T-cell (primary cell): ENCODE measurements around the gene GPR42. TPM values are rescaled to one million over a fixed set of nuclear protein-coding genes. Genes with fewer than 3 reads are reported as not detected.

ENCODE experiments used
- ATAC-seq, 4 experiments: fragments of 200-7000 bp in 3 of 4; fragments of 150-1000 bp in 1 of 4; cut with Tn5 transposase; replicated peaks in 1 of 4; 1 replicate in 3 of 4; 2 replicates in 1 of 4; pipeline ENCODE4 v1.10.0; 2021; ENCODE audit warnings: moderate library complexity in 3 of 4, mild to moderate bottlenecking in 2 of 4, moderate number of reproducible peaks in 1 of 4
- CTCF ChIA-PET, 2 donors: fragments of 300-600 bp; sonication (Branson Sonifier 250); formaldehyde crosslinking; loops; one replicate each; lab custom pipeline; 2022; ENCODE audit warnings: antibody characterized with exemption in 2 of 2; lab: Charles Lee
- POLR2A ChIA-PET, 2 donors: fragments of 300-600 bp; sonication (Branson Sonifier 250); formaldehyde crosslinking; loops; one replicate each; lab custom pipeline; 2022; ENCODE audit warnings: antibody characterized with exemption in 2 of 2; lab: Charles Lee
- DNase-seq, 35 experiments: peaks; one replicate each; pipeline versions ENCODE4 v3.0.0 to v3.0.0-alpha.2; 2013 to 2023
- H3K27ac ChIP-seq: one replicate; pipeline ENCODE4 v1.5.1; 2013; ENCODE audit warnings: low read length
- H3K27me3 ChIP-seq, 2 experiments: replicated peaks in 1 of 2; 1 replicate in 1 of 2; 2 replicates in 1 of 2; pipeline versions ENCODE4 v1.6.1 to v1.7.0; 2013; ENCODE audit warnings: low read length in 1 of 2, mixed read lengths in 1 of 2; ENCODE audit not compliant: control insufficient read depth in 2 of 2, insufficient read depth in 2 of 2; ENCODE audit errors: extremely low read depth in 1 of 2
- H3K36me3 ChIP-seq, 2 donors: 1 replicate in 1 of 2; 2 replicates in 1 of 2; pipeline versions ENCODE4 v1.6.1 to v1.7.0; 2013; ENCODE audit warnings: low read length in 1 of 2; ENCODE audit not compliant: control insufficient read depth in 2 of 2, insufficient read depth in 1 of 2; ENCODE audit errors: extremely low read depth in 1 of 2
- H3K4me1 ChIP-seq, 2 experiments: 1 replicate in 1 of 2; 2 replicates in 1 of 2; pipeline versions ENCODE4 v1.6.1 to v1.7.0; 2013; ENCODE audit warnings: low read length in 2 of 2, mixed read lengths in 1 of 2; ENCODE audit not compliant: insufficient read depth in 2 of 2, control insufficient read depth in 1 of 2; ENCODE audit errors: extremely low read depth in 1 of 2
- H3K4me3 ChIP-seq, 2 donors: 1 replicate in 1 of 2; 2 replicates in 1 of 2; pipeline versions ENCODE4 v1.5.1 to v1.7.0; 2013; ENCODE audit warnings: mild to moderate bottlenecking in 2 of 2, low read length in 1 of 2, moderate library complexity in 1 of 2; ENCODE audit not compliant: control insufficient read depth in 1 of 2; ENCODE audit errors: extremely low read depth in 1 of 2
- H3K9me3 ChIP-seq: 2 replicates; pipeline ENCODE4 v1.7.0; 2013
- H3K27ac Mint-ChIP-seq, 2 donors: one replicate each; pipeline ENCODE4 v1.8.0; 2020 to 2021; ENCODE audit warnings: mild to moderate bottlenecking in 2 of 2, mixed read lengths in 2 of 2
- H3K27me3 Mint-ChIP-seq, 2 donors: one replicate each; pipeline ENCODE4 v1.8.0; 2021 to 2022; ENCODE audit warnings: mixed read lengths in 2 of 2
- H3K36me3 Mint-ChIP-seq: one replicate; pipeline ENCODE4 v1.8.0; 2021; ENCODE audit warnings: mixed read lengths
- H3K4me1 Mint-ChIP-seq, 3 donors: one replicate each; pipeline ENCODE4 v1.8.0; 2020 to 2022; ENCODE audit warnings: mixed read lengths in 3 of 3, mild to moderate bottlenecking in 1 of 3
- H3K4me3 Mint-ChIP-seq, 3 donors: one replicate each; pipeline ENCODE4 v1.8.0; 2020 to 2022; ENCODE audit warnings: mild to moderate bottlenecking in 3 of 3, mixed read lengths in 3 of 3, moderate library complexity in 3 of 3
- H3K9me3 Mint-ChIP-seq, 3 donors: one replicate each; pipeline ENCODE4 v1.8.0; 2020 to 2022; ENCODE audit warnings: mixed read lengths in 3 of 3
- WGBS: methylation state at CpG from one replicate; pipeline ENCODE4 v1.1.5; 2013; ENCODE audit warnings: missing lambda C conversion rate; ENCODE audit not compliant: insufficient coverage; 5-methylcytosine and 5-hydroxymethylcytosine counted together
- total RNA-seq, 35 experiments: library from RNA in 6 of 35; stranded (reverse) in 6 of 35; fragments of 120-200 nt in 1 of 35; gene quantifications; one replicate each; pipeline versions ENCODE4 v1.2.1 to v1.2.4 and lab custom pipeline; 2013 to 2026

GPR42 gene
- total RNA-seq, 5 donors from 2014 or later (not counting 1 experiment from before 2014, with no cell fraction given): not detected

DNA sequence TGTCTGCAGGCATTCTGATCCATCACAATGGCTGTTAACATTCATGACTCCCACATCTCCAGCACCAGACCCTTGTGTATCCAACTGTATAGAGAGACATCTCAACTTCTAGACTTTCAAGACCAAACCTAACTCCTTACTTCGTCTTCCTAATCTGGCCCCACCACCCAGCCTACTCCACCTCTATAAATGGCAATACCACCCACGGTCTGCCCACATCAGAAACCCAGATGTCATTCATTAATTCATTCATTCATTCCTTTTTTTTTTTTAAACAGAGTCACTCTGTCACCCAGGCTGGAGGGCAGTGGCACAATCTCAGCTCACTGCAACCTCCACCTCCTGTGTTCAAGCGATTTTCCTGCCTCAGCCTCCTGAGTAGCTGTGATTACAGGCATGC is 10.4 kb downstream of the GPR42 start:
- CTCF ChIA-PET: no interaction called here
- Mint-ChIP-seq H3K4me3 (no peak overlapping the region), H3K36me3 (peaks cover under 1% of the 10 kb centered on the region), H3K4me1 (peaks cover 0 to 5% (median 0%) of the 10 kb centered on the region in 3 donors), H3K27ac (no peak overlapping the region), H3K27me3 (peaks cover 5 to 12% of the 10 kb centered on the region in 2 donors), H3K9me3 (peaks cover under 1 to 10% (median 1%) of the 10 kb centered on the region in 3 donors)
- no peak overlapping the region for H3K27ac ChIP-seq
- H3K4me3 ChIP-seq: no peak overlapping the region
- POLR2A ChIA-PET: no interaction called here
- DNase-seq (no peak), ATAC-seq (no peak)
- H3K4me1 ChIP-seq: no peaks in the 10 kb centered on the region
- no peaks in the 10 kb centered on the region for H3K9me3 ChIP-seq
- no peaks in the 10 kb centered on the region for H3K36me3 ChIP-seq
- H3K27me3 ChIP-seq: peaks cover 0 to 2% of the 10 kb centered on the region in 2 experiments
- WGBS: 71% methylated on average over 3 of the region's 3 CpGs

DNA sequence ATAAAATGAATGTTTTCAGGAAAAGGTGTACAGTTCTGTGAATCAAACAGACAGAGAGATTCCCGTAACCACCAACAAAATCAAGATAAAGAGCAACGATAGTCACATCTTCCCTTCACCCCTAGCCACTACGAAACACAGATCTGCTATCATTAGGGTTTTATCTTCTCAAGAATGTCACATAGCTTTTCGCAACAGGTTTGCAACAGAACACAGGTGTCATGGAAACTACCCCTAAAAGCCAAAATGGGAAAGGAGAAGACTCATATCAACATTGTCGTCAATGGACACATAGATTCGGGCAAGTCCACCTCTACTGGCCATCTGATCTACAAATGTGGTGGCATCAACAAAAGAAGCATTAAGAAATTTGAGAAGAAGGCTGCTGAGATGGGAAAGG is 11.1 kb downstream of the GPR42 start:
- WGBS: 71% methylated on average over 1 of the region's 6 CpGs
- Histone ChIP-seq H3K36me3 (no peaks in the 10 kb centered on the region), H3K9me3 (no peaks in the 10 kb centered on the region), H3K4me3 (no peak overlapping the region), H3K27me3 (peaks cover 0 to 2% of the 10 kb centered on the region in 2 experiments), H3K4me1 (no peaks in the 10 kb centered on the region), H3K27ac (no peak overlapping the region)
- DNase-seq: no peak
- peaks cover 3 to 16% (median 5%) of the 10 kb centered on the region in 3 donors for H3K9me3 Mint-ChIP-seq
- no peak overlapping the region for H3K4me3 Mint-ChIP-seq
- H3K4me1 Mint-ChIP-seq: peaks cover 0 to 3% (median 0%) of the 10 kb centered on the region in 3 donors
- peaks cover 5 to 12% of the 10 kb centered on the region in 2 donors for H3K27me3 Mint-ChIP-seq
- ChIA-PET CTCF (interaction anchor here in 1 of 2 donors (0.7 kb wide), 1 partner anchor 204 kb away, joined by 3 read pairs; the partner anchor contains the start of gene PMIS2), POLR2A (no interaction called here)
- ATAC-seq: no peak
- H3K36me3 Mint-ChIP-seq: peaks cover 3% of the 10 kb centered on the region
- no peak overlapping the region for H3K27ac Mint-ChIP-seq

DNA sequence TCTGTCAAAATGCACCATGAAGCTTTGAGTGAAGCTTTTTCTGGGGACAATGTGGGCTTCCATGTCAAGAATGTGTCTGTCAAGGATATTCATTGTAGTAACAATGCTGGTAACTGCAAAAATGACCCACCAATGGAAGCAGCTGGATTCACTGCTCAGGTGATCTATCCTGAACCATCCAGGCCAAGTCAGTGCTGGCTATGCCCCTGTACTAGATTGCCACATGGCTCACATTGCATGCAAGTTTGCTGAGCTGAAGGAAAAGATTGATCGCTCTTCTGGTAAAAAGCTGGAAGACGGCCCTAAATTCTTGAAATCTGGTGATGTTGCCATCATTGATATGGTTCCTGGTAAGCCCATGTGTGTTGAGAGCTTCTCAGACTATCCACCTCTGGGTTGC is 12.7 kb downstream of the GPR42 start:
- DNase-seq (no peak), ATAC-seq (no peak)
- no peaks in the 10 kb centered on the region for H3K9me3 ChIP-seq
- peaks cover 5 to 12% of the 10 kb centered on the region in 2 donors for H3K27me3 Mint-ChIP-seq
- H3K27ac ChIP-seq: no peak overlapping the region
- no peak overlapping the region for H3K4me3 ChIP-seq
- peaks cover 3% of the 10 kb centered on the region for H3K36me3 Mint-ChIP-seq
- H3K4me3 Mint-ChIP-seq: no peak overlapping the region
- CTCF ChIA-PET: interaction anchor here in 1 of 2 donors (0.7 kb wide), 1 partner anchor 489 kb away, joined by 3 read pairs; no protein-coding TSS in a partner anchor
- POLR2A ChIA-PET: interaction anchor here in 1 of 2 donors (0.5 to 0.7 kb wide), 2 partner anchors 102 to 123 kb away, joined by 3 to 4 read pairs; no protein-coding TSS in a partner anchor
- no peaks in the 10 kb centered on the region for H3K36me3 ChIP-seq
- peaks cover 0 to 5% of the 10 kb centered on the region in 2 experiments for H3K27me3 ChIP-seq
- no peak overlapping the region for H3K27ac Mint-ChIP-seq
- H3K4me1 Mint-ChIP-seq: no peaks in the 10 kb centered on the region
- 87% methylated on average over 2 of the region's 2 CpGs for WGBS
- no peaks in the 10 kb centered on the region for H3K4me1 ChIP-seq
- H3K9me3 Mint-ChIP-seq: peaks cover 3 to 13% (median 5%) of the 10 kb centered on the region in 3 donors

DNA sequence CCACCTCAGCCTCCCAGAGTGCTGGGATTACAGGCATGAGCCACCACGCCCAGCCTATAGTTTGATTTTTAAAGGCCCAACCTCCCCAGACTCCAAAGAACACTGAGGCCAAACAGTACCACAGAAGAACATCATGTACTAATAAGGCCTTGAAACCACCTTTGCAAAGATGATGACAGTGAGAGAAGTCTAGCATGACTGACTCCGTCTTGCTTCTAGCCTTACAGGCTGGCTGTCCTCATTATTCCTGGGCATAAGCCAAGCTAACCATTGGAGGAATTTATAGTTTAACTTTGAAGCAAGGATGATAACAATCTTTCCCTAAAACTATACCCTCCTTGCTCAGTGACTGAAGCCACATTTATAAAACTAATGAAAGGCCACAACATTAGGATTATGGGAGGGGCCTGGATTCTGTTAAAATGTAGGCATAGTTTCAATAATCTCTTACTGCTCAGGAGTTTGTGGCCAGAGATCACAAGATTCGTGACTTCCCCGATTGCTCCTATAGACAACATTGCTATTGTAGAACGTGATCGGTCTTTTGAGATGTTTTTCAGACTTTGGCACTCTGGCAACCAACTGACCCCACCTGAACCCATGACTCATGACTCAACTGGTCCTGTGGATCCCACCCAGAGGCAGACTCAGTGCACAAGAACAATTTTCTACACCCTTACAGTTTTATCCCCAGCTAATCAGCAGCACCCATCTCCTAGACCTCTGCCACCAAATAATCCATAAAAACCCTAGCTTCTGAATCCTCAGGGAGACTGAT is 17.6 kb downstream of the GPR42 start:
- Mint-ChIP-seq H3K27me3 (peaks cover 2 to 4% of the 10 kb centered on the region in 2 donors), H3K27ac (no peak overlapping the region), H3K4me3 (no peak overlapping the region), H3K36me3 (peaks cover 3% of the 10 kb centered on the region), H3K9me3 (peaks cover 3 to 10% (median 5%) of the 10 kb centered on the region in 3 donors), H3K4me1 (no peaks in the 10 kb centered on the region)
- CTCF ChIA-PET: no interaction called here
- H3K4me3 ChIP-seq: no peak overlapping the region
- no peaks in the 10 kb centered on the region for H3K9me3 ChIP-seq
- peaks cover 0 to 5% of the 10 kb centered on the region in 2 experiments for H3K27me3 ChIP-seq
- POLR2A ChIA-PET: no interaction called here
- H3K4me1 ChIP-seq: no peaks in the 10 kb centered on the region
- no peaks in the 10 kb centered on the region for H3K36me3 ChIP-seq
- ATAC-seq (no peak), DNase-seq (no peak)
- H3K27ac ChIP-seq: no peak overlapping the region
- WGBS: 86% methylated on average over 4 of the region's 6 CpGs

DNA sequence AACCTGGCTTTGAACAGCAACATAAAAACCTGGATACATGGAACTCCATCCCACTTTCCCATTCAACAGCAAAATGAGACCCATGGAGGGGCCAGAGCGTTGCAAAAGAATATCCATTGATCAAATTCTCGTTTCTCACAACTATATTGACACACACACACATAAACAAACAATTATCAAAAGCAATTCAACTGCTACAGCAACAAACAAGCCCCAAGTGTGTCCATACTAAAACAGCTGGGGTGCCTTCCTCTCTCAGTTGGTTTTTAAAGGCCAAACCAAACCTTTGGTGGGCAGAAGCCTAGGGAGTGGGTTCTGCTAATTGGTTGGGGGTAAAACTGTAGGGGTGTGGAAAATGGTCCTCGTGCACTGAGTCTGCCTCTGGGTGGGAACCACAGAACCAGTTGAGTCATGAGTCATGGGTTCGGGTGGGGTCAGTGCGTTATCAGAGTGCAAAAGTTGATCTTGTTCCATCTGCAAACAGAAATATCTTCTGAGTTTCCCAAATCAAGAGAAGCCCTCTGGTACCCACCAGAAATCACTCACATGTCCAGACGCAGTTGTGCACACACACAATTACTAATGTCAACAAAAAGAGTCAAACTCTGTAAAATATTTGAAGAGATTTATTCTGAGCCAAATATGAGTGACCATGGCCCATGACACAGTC is 18.5 kb downstream of the GPR42 start:
- no peak for DNase-seq
- no peaks in the 10 kb centered on the region for H3K36me3 ChIP-seq
- no peak overlapping the region for H3K4me3 Mint-ChIP-seq
- no peaks in the 10 kb centered on the region for H3K4me1 Mint-ChIP-seq
- no peak overlapping the region for H3K27ac ChIP-seq
- H3K4me1 ChIP-seq: no peaks in the 10 kb centered on the region
- ATAC-seq: no peak
- peaks cover 2 to 4% of the 10 kb centered on the region in 2 donors for H3K27me3 Mint-ChIP-seq
- peaks cover 3% of the 10 kb centered on the region for H3K36me3 Mint-ChIP-seq
- H3K4me3 ChIP-seq: no peak overlapping the region
- H3K9me3 ChIP-seq: no peaks in the 10 kb centered on the region
- no peak overlapping the region for H3K27ac Mint-ChIP-seq
- H3K9me3 Mint-ChIP-seq: peaks cover 3 to 10% (median 5%) of the 10 kb centered on the region in 3 donors
- peaks cover 0 to 5% of the 10 kb centered on the region in 2 experiments for H3K27me3 ChIP-seq
- CTCF ChIA-PET: no interaction called here
- WGBS: 61% methylated on average over 4 of the region's 6 CpGs
- POLR2A ChIA-PET: no interaction called here
